GM10266 (cell line): ENCODE results near the gene TMEM190.

Source experiments
- DNase-seq: peaks from one replicate; pipeline ENCODE4 v3.0.0; 2012; ENCODE audit errors: extremely low spot score
- CTCF ChIP-seq: IDR thresholded peaks from 2 replicates; pipeline ENCODE4 v1.5.1; 2012; ENCODE audit warnings: mild to moderate bottlenecking, low read depth; ENCODE audit not compliant: control insufficient read depth, insufficient read depth; ENCODE audit errors: missing control alignments

Gene TMEM190

GRCh38 chr19:55360902-55361301 is 15.7 kb upstream of the TMEM190 start:
- TF ChIP-seq CTCF: no peak
- no peak for DNase-seq

- DNase-seq: no peak
- TF ChIP-seq CTCF: no peak
Measured at GRCh38 chr19:55362174-55362989, 14.2 kb upstream of the TMEM190 start.

- DNase-seq: no peak
- no peak for TF ChIP-seq CTCF
Measured at GRCh38 chr19:55362990-55363716, 13.5 kb upstream of the TMEM190 start, which contains the start of gene GARIN5B. TSS of gene GARIN5B (minus strand) at chr19:55363260. CDS start at chr19:55363066, 194 bp downstream.

- DNase-seq: no peak
- TF ChIP-seq CTCF: no peak
Measured at GRCh38 chr19:55365245-55365644, 11.4 kb upstream of the TMEM190 start.

GRCh38 chr19:55365964-55366363 is 10.7 kb upstream of the TMEM190 start:
- TF ChIP-seq CTCF: no peak
- DNase-seq: no peak

- TF ChIP-seq CTCF: no peak
- DNase-seq: no peak
Measured at GRCh38 chr19:55366790-55367189, 9.8 kb upstream of the TMEM190 start.

- DNase-seq: no peak
- no peak for TF ChIP-seq CTCF
Measured at GRCh38 chr19:55368106-55368505, 8.5 kb upstream of the TMEM190 start.
